B cell (primary cell): ENCODE results near the gene GCFC2. TPM values are rescaled to one million over a fixed set of nuclear protein-coding genes. Genes with fewer than 3 reads are reported as not detected.

Experiments used
- ATAC-seq: fragments of 200-7000 bp; cut with Tn5 transposase; one replicate; pipeline ENCODE4 v1.10.0; 2021; ENCODE audit warnings: low read depth, mild to moderate bottlenecking, moderate number of reproducible peaks, moderate library complexity
- CTCF ChIA-PET: fragments of 350-600 bp; sonication (Branson Sonifier 250); formaldehyde crosslinking; loops from one replicate; lab custom pipeline; 2021; ENCODE audit warnings: antibody characterized with exemption, inconsistent platforms; lab: Charles Lee
- POLR2A ChIA-PET: fragments of 350-600 bp; sonication (Branson Sonifier 250); formaldehyde crosslinking; loops from one replicate; lab custom pipeline; 2021; ENCODE audit warnings: antibody characterized with exemption; lab: Charles Lee
- DNase-seq: peaks from one replicate; pipeline ENCODE4 v3.0.0; 2013
- H2AFZ ChIP-seq: 2 replicates; pipeline ENCODE4 v1.6.1; 2012; ENCODE audit warnings: mild to moderate bottlenecking, low read depth, low read length; ENCODE audit not compliant: insufficient read depth, poor library complexity, severe bottlenecking
- H3K27ac ChIP-seq, 2 donors: 1 replicate in 1 of 2; 2 replicates in 1 of 2; pipeline ENCODE4 v1.5.1; 2012 to 2013; ENCODE audit warnings: low read length in 2 of 2, mild to moderate bottlenecking in 2 of 2, moderate library complexity in 1 of 2
- H3K27me3 ChIP-seq, 4 experiments: fragments of 200-600 bp in 1 of 4; sonication (generic) in 1 of 4; replicated peaks in 1 of 4; 1 replicate in 2 of 4; 2 replicates in 2 of 4; pipeline versions ENCODE4 v1.6.1 to v1.7.0; 2013 to 2016; ENCODE audit warnings: low read length in 3 of 4, mild to moderate bottlenecking in 2 of 4, mixed read lengths in 1 of 4, moderate library complexity in 1 of 4; ENCODE audit not compliant: insufficient read depth in 4 of 4, control insufficient read depth in 3 of 4; ENCODE audit errors: control extremely low read depth in 1 of 4
- H3K36me3 ChIP-seq, 2 experiments: replicated peaks in 1 of 2; 1 replicate in 1 of 2; 2 replicates in 1 of 2; pipeline versions ENCODE4 v1.6.1 to v1.7.1; 2013; ENCODE audit warnings: low read length in 1 of 2; ENCODE audit not compliant: insufficient read depth in 2 of 2, control insufficient read depth in 1 of 2; ENCODE audit errors: control extremely low read depth in 1 of 2, extremely low read depth in 1 of 2
- H3K4me1 ChIP-seq, 2 donors: fragments of 200-600 bp in 1 of 2; sonication (generic) in 1 of 2; 1 replicate in 1 of 2; 2 replicates in 1 of 2; pipeline versions ENCODE4 v1.5.1 to v1.6.1; 2013 to 2017; ENCODE audit warnings: low read length in 2 of 2; ENCODE audit not compliant: control insufficient read depth in 2 of 2, insufficient read depth in 2 of 2
- H3K4me2 ChIP-seq: replicated peaks from 2 replicates; pipeline ENCODE3; 2012; ENCODE audit warnings: mild to moderate bottlenecking, low read depth, low read length; ENCODE audit not compliant: poor library complexity, severe bottlenecking
- H3K4me3 ChIP-seq, 5 experiments: fragments of 200-600 bp in 1 of 5; sonication (generic) in 1 of 5; 1 replicate in 3 of 5; 2 replicates in 2 of 5; pipeline versions ENCODE4 v1.5.1 to v1.7.0; 2011 to 2016; ENCODE audit warnings: low read length in 4 of 5, mild to moderate bottlenecking in 4 of 5, low read depth in 2 of 5, control low read depth in 1 of 5, moderate library complexity in 1 of 5; ENCODE audit not compliant: insufficient read depth in 1 of 5; ENCODE audit errors: control extremely low read depth in 1 of 5, extremely low read depth in 1 of 5
- H3K79me2 ChIP-seq: fragments of 200-600 bp; sonication (generic); one replicate; pipeline ENCODE4 v1.6.0; 2016; ENCODE audit warnings: low read length; ENCODE audit not compliant: control insufficient read depth, insufficient read depth
- H3K9ac ChIP-seq: fragments of 200-600 bp; sonication (generic); 2 replicates; pipeline ENCODE4 v1.6.1; 2017; ENCODE audit warnings: mild to moderate bottlenecking, low read length, moderate library complexity
- H3K9me3 ChIP-seq, 3 donors: one replicate each; pipeline versions ENCODE4 v1.6.1 to v1.7.1; 2013; ENCODE audit warnings: low read length in 2 of 3; ENCODE audit not compliant: control insufficient read depth in 2 of 3, insufficient read depth in 1 of 3; ENCODE audit errors: control extremely low read depth in 1 of 3
- H4K20me1 ChIP-seq: 2 replicates; pipeline ENCODE4 v1.6.0; 2012; ENCODE audit warnings: mild to moderate bottlenecking, low read length; ENCODE audit not compliant: insufficient read depth, control insufficient read depth, poor library complexity, severe bottlenecking
- H3K27ac Mint-ChIP-seq: one replicate; pipeline ENCODE4 v1.8.0; 2021; ENCODE audit warnings: mixed read lengths
- H3K27me3 Mint-ChIP-seq: one replicate; pipeline ENCODE4 v1.8.0; 2021; ENCODE audit warnings: mixed read lengths
- H3K4me1 Mint-ChIP-seq: one replicate; pipeline ENCODE4 v1.8.0; 2021; ENCODE audit warnings: mixed read lengths
- H3K4me3 Mint-ChIP-seq: one replicate; pipeline ENCODE4 v1.8.0; 2021; ENCODE audit warnings: mixed read lengths
- H3K9me3 Mint-ChIP-seq: one replicate; pipeline ENCODE4 v1.8.0; 2022; ENCODE audit warnings: mixed read lengths; ENCODE audit not compliant: insufficient read depth
- EZH2 ChIP-seq: IDR thresholded peaks from 2 replicates; pipeline ENCODE4 v1.6.1; 2012; ENCODE audit warnings: borderline replicate concordance, low read depth, mild to moderate bottlenecking, moderate library complexity, low read length; ENCODE audit not compliant: insufficient read depth, poor library complexity, severe bottlenecking
- WGBS: methylation state at CpG from one replicate; pipeline ENCODE4 v1.1.5; 2013; ENCODE audit warnings: missing lambda C conversion rate; ENCODE audit not compliant: insufficient coverage; 5-methylcytosine and 5-hydroxymethylcytosine counted together
- intact Hi-C: fragments of 100-400 bp; cut with micrococcal nuclease; formaldehyde crosslinking; loops from one replicate; pipeline ENCODE4 v1.10.0; 2022
- polyA plus RNA-seq: library from polyadenylated mRNA; depleted of rRNA; stranded (reverse); fragments of >200 nt; gene quantifications from 2 replicates; pipeline ENCODE4 v1.2.3, GENCODE V29; 2012
- total RNA-seq, 2 donors: library from RNA; stranded (reverse); fragments of 120-200 nt in 1 of 2; gene quantifications; 1 replicate in 1 of 2; 2 replicates in 1 of 2; pipeline versions ENCODE4 v1.2.3 to v1.2.4, GENCODE V29; 2013 to 2022
- TF ChIP-seq, protein P1 (sequence below): fragments of 200-600 bp; IDR thresholded peaks from one replicate; pipeline ENCODE4 v1.8.0; 2022; ENCODE audit warnings: antibody characterized with exemption, mild to moderate bottlenecking

The GCFC2 gene
- total and polyA plus RNA-seq, 2 donors (not counting 1 experiment from before 2014, with no cell fraction given) = 11.9 to 20.4 TPM

DNA sequence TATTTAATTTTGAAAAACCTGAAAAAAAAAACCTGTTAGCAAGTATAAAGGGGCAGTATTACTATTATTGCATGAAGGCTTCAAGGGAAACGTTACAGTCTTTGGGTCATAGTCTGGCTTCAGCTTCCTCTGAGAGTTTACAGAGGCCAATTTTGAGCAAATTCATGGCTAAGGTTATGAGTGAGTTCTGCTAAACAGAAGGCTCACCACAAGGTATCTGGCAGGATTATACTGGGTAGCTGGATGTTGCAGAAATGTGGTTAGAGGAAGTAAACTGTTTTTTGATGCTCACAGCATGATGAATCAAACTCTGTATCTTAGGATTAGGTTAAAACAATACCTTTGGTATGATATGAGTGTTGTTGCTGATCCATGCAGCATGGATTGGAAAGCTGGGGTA, 54.9 kb downstream of the GCFC2 start:
- Mint-ChIP-seq H3K27me3 (no peaks in the 10 kb centered on the region), H3K27ac (no peak overlapping the region), H3K4me3 (no peak overlapping the region), H3K4me1 (peaks cover 4% of the 10 kb centered on the region), H3K9me3 (peaks cover 11% of the 10 kb centered on the region)
- TF ChIP-seq, protein P1, sequence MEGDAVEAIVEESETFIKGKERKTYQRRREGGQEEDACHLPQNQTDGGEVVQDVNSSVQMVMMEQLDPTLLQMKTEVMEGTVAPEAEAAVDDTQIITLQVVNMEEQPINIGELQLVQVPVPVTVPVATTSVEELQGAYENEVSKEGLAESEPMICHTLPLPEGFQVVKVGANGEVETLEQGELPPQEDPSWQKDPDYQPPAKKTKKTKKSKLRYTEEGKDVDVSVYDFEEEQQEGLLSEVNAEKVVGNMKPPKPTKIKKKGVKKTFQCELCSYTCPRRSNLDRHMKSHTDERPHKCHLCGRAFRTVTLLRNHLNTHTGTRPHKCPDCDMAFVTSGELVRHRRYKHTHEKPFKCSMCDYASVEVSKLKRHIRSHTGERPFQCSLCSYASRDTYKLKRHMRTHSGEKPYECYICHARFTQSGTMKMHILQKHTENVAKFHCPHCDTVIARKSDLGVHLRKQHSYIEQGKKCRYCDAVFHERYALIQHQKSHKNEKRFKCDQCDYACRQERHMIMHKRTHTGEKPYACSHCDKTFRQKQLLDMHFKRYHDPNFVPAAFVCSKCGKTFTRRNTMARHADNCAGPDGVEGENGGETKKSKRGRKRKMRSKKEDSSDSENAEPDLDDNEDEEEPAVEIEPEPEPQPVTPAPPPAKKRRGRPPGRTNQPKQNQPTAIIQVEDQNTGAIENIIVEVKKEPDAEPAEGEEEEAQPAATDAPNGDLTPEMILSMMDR = no peak
- TF ChIP-seq EZH2 = no peak
- no peak overlapping the region for H3K27ac ChIP-seq
- H3K9ac ChIP-seq = no peak overlapping the region
- H3K36me3 ChIP-seq = peaks cover 17 to 87% of the 10 kb centered on the region in 2 experiments
- no peak overlapping the region for H3K4me3 ChIP-seq
- no peaks in the 10 kb centered on the region for H4K20me1 ChIP-seq
- ATAC-seq = no peak
- no peak overlapping the region for H2AFZ ChIP-seq
- no peaks in the 10 kb centered on the region for H3K4me1 ChIP-seq
- CTCF ChIA-PET = interaction anchor here (1.6 to 3.0 kb wide), 2 partner anchors 15 to 28 kb away, joined by 5 to 15 read pairs; no protein-coding TSS in a partner anchor
- DNase-seq = no peak
- H3K4me2 ChIP-seq = no peak overlapping the region
- H3K79me2 ChIP-seq = peaks cover 9% of the 10 kb centered on the region
- POLR2A ChIA-PET = no interaction called here
- WGBS = 40% methylated on average over 1 of the region's 1 CpG
- H3K27me3 ChIP-seq = no peaks in the 10 kb centered on the region
- intact Hi-C loops = no loop called here
- peaks cover 0 to 11% (median 3%) of the 10 kb centered on the region in 3 donors for H3K9me3 ChIP-seq

GRCh38 chr2:75654012-75654411, 56.7 kb downstream of the GCFC2 start:
- H3K4me2 ChIP-seq = no peak overlapping the region

More at GRCh38 chr2:75654012-75654411, 56.7 kb downstream of the GCFC2 start:
- Histone ChIP-seq H4K20me1 (peaks cover 5% of the 10 kb centered on the region), H3K9ac (no peak overlapping the region), H3K36me3 (peaks cover 23 to 89% of the 10 kb centered on the region in 2 experiments), H3K4me3 (no peak overlapping the region), H3K27ac (no peak overlapping the region), H2AFZ (no peak overlapping the region), H3K4me1 (no peaks in the 10 kb centered on the region), H3K9me3 (peaks cover 0 to 8% (median 2%) of the 10 kb centered on the region in 3 donors), H3K27me3 (no peaks in the 10 kb centered on the region), H3K79me2 (peaks cover 6% of the 10 kb centered on the region)
- H3K9me3 Mint-ChIP-seq = peaks cover 7% of the 10 kb centered on the region
- H3K27me3 Mint-ChIP-seq = no peaks in the 10 kb centered on the region
- H3K4me3 Mint-ChIP-seq = no peak overlapping the region
- TF ChIP-seq, protein P1 = no peak
- no peak for TF ChIP-seq EZH2
- peaks cover 7% of the 10 kb centered on the region for H3K4me1 Mint-ChIP-seq
- DNase-seq = no peak
- intact Hi-C loops = no loop called here
- ChIA-PET POLR2A (no interaction called here), CTCF (interaction anchor here (1.1 to 3.0 kb wide), 2 partner anchors 13 to 22 kb away, joined by 5 to 15 read pairs; no protein-coding TSS in a partner anchor)
- ATAC-seq = no peak
- 100% methylated on average over 1 of the region's 2 CpGs for WGBS
- no peak overlapping the region for H3K27ac Mint-ChIP-seq
